22Rv1 (cell line): ENCODE data around the gene OR5V1.

Experiments used
- ZFX ChIP-seq: fragments of 450-650 bp; IDR thresholded peaks from 2 replicates; pipeline ENCODE4 v1.6.1; 2017; ENCODE audit warnings: antibody characterized with exemption, borderline replicate concordance
- TF ChIP-seq, protein P1 (sequence below): fragments of 450-650 bp; IDR thresholded peaks from 2 replicates; pipeline ENCODE4 v1.5.1; 2017; ENCODE audit warnings: mild to moderate bottlenecking

DNA sequence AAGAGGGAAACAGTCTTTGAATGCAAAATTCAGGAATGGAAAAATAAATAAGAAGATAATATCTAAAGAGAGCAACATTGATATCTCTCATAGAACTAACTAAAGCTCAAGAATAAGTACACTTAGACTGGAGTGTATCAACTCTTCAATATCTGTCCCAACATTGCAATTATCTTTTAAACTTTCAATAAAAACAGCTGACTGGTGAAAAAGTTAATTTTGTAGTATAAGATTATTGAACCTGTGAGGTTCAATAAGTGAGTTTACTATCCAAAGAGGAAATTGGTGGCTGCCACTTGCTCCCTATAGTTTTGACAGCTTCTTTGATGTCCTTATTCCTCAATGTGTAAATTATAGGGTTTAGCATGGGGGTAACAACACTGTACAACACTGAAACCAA is 13.7 kb downstream of the OR5V1 start:
- TF ChIP-seq, protein P1, sequence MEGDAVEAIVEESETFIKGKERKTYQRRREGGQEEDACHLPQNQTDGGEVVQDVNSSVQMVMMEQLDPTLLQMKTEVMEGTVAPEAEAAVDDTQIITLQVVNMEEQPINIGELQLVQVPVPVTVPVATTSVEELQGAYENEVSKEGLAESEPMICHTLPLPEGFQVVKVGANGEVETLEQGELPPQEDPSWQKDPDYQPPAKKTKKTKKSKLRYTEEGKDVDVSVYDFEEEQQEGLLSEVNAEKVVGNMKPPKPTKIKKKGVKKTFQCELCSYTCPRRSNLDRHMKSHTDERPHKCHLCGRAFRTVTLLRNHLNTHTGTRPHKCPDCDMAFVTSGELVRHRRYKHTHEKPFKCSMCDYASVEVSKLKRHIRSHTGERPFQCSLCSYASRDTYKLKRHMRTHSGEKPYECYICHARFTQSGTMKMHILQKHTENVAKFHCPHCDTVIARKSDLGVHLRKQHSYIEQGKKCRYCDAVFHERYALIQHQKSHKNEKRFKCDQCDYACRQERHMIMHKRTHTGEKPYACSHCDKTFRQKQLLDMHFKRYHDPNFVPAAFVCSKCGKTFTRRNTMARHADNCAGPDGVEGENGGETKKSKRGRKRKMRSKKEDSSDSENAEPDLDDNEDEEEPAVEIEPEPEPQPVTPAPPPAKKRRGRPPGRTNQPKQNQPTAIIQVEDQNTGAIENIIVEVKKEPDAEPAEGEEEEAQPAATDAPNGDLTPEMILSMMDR = no peak
- no peak for TF ChIP-seq ZFX
